SK-N-SH treated with all-trans-retinoic acid at 6 μM for 48 hours (cell line): ENCODE data around the gene ETS1.

ENCODE experiments used
- ATAC-seq: fragments of 200-7000 bp; cut with Tn5 transposase; 3 replicates; pipeline ENCODE4 v1.9.1; 2020; ENCODE audit warnings: mild to moderate bottlenecking, moderate library complexity
- ARNTL ChIP-seq: fragments of 450-650 bp; formaldehyde crosslinking; IDR thresholded peaks from 2 replicates; pipeline ENCODE4 v1.5.0; 2020; ENCODE audit warnings: low read depth, mild to moderate bottlenecking, moderate library complexity, borderline replicate concordance
- BACH2 ChIP-seq: fragments of 250-450 bp; sonication (Bioruptor Pico); IDR thresholded peaks from 2 replicates; pipeline ENCODE4 v1.9.0; 2021; ENCODE audit warnings: mild to moderate bottlenecking, borderline replicate concordance
- CSDC2 ChIP-seq: fragments of 250-450 bp; sonication (Bioruptor Pico); IDR thresholded peaks from 2 replicates; pipeline ENCODE4 v1.5.0; 2020; ENCODE audit warnings: mild to moderate bottlenecking, moderate library complexity
- ESRRG ChIP-seq: fragments of 250-450 bp; sonication (Bioruptor Pico); IDR thresholded peaks from 2 replicates; pipeline ENCODE4 v1.6.1; 2021; ENCODE audit warnings: mild to moderate bottlenecking
- GLIS3 ChIP-seq: fragments of 250-450 bp; sonication (Bioruptor Pico); IDR thresholded peaks from 2 replicates; pipeline ENCODE4 v1.5.0; 2020; ENCODE audit warnings: mild to moderate bottlenecking, moderate library complexity
- ISL1 ChIP-seq: fragments of 250-450 bp; sonication (Bioruptor Pico); IDR thresholded peaks from 2 replicates; pipeline ENCODE4 v2.1.2; 2022; ENCODE audit warnings: mild to moderate bottlenecking, moderate library complexity
- OSR1 ChIP-seq: fragments of 250-450 bp; sonication (Bioruptor Pico); IDR thresholded peaks from 2 replicates; pipeline ENCODE4 v1.8.0; 2022; ENCODE audit warnings: moderate library complexity, mild to moderate bottlenecking, inconsistent platforms
- PPARA ChIP-seq: fragments of 250-450 bp; sonication (Bioruptor Pico); IDR thresholded peaks from 2 replicates; pipeline ENCODE4 v1.5.0; 2020; ENCODE audit warnings: mild to moderate bottlenecking, borderline replicate concordance
- RARB ChIP-seq: fragments of 250-450 bp; sonication (Bioruptor Pico); IDR thresholded peaks from 2 replicates; pipeline ENCODE4 v1.8.0; 2021; ENCODE audit warnings: mild to moderate bottlenecking, moderate library complexity
- SNAI2 ChIP-seq: fragments of 250-450 bp; sonication (Bioruptor Pico); IDR thresholded peaks from 2 replicates; pipeline ENCODE4 v1.5.0; 2020; ENCODE audit warnings: mild to moderate bottlenecking, moderate library complexity
- TCF4 ChIP-seq: fragments of 250-450 bp; sonication (Bioruptor Pico); IDR thresholded peaks from 2 replicates; pipeline ENCODE4 v1.8.0; 2021; ENCODE audit warnings: mild to moderate bottlenecking, moderate library complexity, borderline replicate concordance
- TOX ChIP-seq: fragments of 250-450 bp; sonication (Bioruptor Pico); IDR thresholded peaks from 2 replicates; pipeline ENCODE4 v1.8.0; 2021; ENCODE audit warnings: mild to moderate bottlenecking, moderate library complexity, borderline replicate concordance
- ZC3H10 ChIP-seq: fragments of 250-450 bp; sonication (Bioruptor Pico); IDR thresholded peaks from 2 replicates; pipeline ENCODE4 v1.5.1; 2021; ENCODE audit warnings: mild to moderate bottlenecking, moderate library complexity
- ZFP3 ChIP-seq: fragments of 250-450 bp; sonication (Bioruptor Pico); IDR thresholded peaks from 2 replicates; pipeline ENCODE4 v1.5.0; 2020; ENCODE audit warnings: mild to moderate bottlenecking, moderate library complexity
- ZFP30 ChIP-seq: fragments of 450-650 bp; formaldehyde crosslinking; IDR thresholded peaks from 2 replicates; pipeline ENCODE4 v1.5.0; 2022; ENCODE audit warnings: mild to moderate bottlenecking, moderate library complexity
- ZNF565 ChIP-seq: fragments of 450-650 bp; formaldehyde crosslinking; conservative IDR thresholded peaks from 2 replicates; pipeline ENCODE4 v1.5.0; 2020; ENCODE audit warnings: low read depth, mild to moderate bottlenecking, moderate library complexity
- ZNF70 ChIP-seq: fragments of 450-650 bp; formaldehyde crosslinking; IDR thresholded peaks from 2 replicates; pipeline ENCODE4 v1.5.0; 2020; ENCODE audit warnings: mild to moderate bottlenecking, moderate library complexity
- ZNF8 ChIP-seq: fragments of 450-650 bp; formaldehyde crosslinking; IDR thresholded peaks from 2 replicates; pipeline ENCODE4 v1.5.0; 2020; ENCODE audit warnings: mild to moderate bottlenecking, moderate library complexity
- TF ChIP-seq, protein P1 (sequence below): fragments of 250-450 bp; sonication (Bioruptor Pico); IDR thresholded peaks from 2 replicates; pipeline ENCODE4 v1.5.0; 2020; ENCODE audit warnings: mild to moderate bottlenecking, moderate library complexity
- TF ChIP-seq, protein P2 (sequence below): fragments of 250-450 bp; sonication (Bioruptor Pico); IDR thresholded peaks from 2 replicates; pipeline ENCODE4 v1.5.1; 2020; ENCODE audit warnings: low read depth, mild to moderate bottlenecking, moderate library complexity
- TF ChIP-seq, protein P3 (sequence below): fragments of 250-450 bp; sonication (Bioruptor Pico); IDR thresholded peaks from 2 replicates; pipeline ENCODE4 v1.5.1; 2021; ENCODE audit warnings: mild to moderate bottlenecking, moderate library complexity
- TF ChIP-seq, protein P4 (sequence below): fragments of 250-450 bp; sonication (Bioruptor Pico); IDR thresholded peaks from 2 replicates; pipeline ENCODE4 v1.8.0; 2020; ENCODE audit warnings: mild to moderate bottlenecking, moderate library complexity, borderline replicate concordance
- TF ChIP-seq, protein P5 (sequence below): fragments of 250-450 bp; sonication (Bioruptor Pico); IDR thresholded peaks from 2 replicates; pipeline ENCODE4 v1.8.0; 2021; ENCODE audit warnings: low read depth, mild to moderate bottlenecking, moderate library complexity, borderline replicate concordance

The ETS1 gene

DNA sequence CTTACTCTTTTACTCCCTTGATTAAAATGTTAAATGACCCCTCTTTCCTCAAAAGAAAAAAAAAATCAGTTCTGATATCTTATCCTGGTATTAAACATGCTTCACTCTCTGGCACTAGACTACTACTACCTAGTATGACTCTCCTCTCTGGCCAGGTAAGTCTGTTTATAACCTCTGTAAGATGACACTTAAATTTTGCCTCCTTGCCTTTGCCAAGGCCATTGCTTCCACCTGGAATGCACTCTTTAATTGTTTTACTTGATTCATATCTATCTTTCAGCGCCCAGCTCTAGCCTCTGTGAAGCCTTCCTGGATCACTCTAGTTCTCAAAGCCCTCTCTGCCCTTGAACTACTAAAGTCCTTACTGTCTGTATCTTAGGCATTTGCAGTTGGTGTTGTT lies 170.4 kb downstream of the ETS1 start:
- TF ChIP-seq ARNTL (CRISPR knock-in tag) (no peak), ESRRG (CRISPR knock-in tag) (no peak), ISL1 (CRISPR knock-in tag) (no peak), OSR1 (CRISPR knock-in tag) (no peak), RARB (CRISPR knock-in tag) (no peak), ZC3H10 (no peak), CSDC2 (CRISPR knock-in tag) (no peak), PPARA (no peak), BACH2 (CRISPR knock-in tag) (no peak), ZFP3 (CRISPR knock-in tag) (no peak)
- TF ChIP-seq, protein P1, sequence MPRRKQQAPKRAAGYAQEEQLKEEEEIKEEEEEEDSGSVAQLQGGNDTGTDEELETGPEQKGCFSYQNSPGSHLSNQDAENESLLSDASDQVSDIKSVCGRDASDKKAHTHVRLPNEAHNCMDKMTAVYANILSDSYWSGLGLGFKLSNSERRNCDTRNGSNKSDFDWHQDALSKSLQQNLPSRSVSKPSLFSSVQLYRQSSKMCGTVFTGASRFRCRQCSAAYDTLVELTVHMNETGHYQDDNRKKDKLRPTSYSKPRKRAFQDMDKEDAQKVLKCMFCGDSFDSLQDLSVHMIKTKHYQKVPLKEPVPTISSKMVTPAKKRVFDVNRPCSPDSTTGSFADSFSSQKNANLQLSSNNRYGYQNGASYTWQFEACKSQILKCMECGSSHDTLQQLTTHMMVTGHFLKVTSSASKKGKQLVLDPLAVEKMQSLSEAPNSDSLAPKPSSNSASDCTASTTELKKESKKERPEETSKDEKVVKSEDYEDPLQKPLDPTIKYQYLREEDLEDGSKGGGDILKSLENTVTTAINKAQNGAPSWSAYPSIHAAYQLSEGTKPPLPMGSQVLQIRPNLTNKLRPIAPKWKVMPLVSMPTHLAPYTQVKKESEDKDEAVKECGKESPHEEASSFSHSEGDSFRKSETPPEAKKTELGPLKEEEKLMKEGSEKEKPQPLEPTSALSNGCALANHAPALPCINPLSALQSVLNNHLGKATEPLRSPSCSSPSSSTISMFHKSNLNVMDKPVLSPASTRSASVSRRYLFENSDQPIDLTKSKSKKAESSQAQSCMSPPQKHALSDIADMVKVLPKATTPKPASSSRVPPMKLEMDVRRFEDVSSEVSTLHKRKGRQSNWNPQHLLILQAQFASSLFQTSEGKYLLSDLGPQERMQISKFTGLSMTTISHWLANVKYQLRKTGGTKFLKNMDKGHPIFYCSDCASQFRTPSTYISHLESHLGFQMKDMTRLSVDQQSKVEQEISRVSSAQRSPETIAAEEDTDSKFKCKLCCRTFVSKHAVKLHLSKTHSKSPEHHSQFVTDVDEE (CRISPR knock-in tag), result no peak
- ATAC-seq, result no peak

DNA sequence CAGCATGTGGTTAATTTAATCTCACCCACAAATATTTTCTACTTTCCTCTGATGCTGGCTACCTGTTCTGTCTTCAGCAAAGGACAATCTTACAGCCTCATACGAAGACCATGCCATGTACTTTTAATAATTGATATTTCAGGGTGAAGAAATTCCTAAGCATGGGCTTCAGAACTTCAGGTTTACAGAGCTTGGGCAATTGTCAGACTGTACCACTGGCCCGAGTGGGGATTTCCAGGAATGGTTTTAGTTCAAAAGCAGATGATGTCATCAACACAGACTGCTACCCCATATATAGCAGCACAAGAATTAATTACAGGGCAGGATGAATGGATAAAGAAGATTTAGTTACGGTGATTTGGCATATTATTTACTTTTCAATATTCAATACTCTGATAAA lies 171.8 kb downstream of the ETS1 start:
- ATAC-seq, result no peak
- TF ChIP-seq, protein P2, sequence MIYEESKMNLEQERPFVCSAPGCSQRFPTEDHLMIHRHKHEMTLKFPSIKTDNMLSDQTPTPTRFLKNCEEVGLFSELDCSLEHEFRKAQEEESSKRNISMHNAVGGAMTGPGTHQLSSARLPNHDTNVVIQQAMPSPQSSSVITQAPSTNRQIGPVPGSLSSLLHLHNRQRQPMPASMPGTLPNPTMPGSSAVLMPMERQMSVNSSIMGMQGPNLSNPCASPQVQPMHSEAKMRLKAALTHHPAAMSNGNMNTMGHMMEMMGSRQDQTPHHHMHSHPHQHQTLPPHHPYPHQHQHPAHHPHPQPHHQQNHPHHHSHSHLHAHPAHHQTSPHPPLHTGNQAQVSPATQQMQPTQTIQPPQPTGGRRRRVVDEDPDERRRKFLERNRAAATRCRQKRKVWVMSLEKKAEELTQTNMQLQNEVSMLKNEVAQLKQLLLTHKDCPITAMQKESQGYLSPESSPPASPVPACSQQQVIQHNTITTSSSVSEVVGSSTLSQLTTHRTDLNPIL (CRISPR knock-in tag), result no peak
- TF ChIP-seq TCF4 (CRISPR knock-in tag), result no peak
- TF ChIP-seq, protein P3, sequence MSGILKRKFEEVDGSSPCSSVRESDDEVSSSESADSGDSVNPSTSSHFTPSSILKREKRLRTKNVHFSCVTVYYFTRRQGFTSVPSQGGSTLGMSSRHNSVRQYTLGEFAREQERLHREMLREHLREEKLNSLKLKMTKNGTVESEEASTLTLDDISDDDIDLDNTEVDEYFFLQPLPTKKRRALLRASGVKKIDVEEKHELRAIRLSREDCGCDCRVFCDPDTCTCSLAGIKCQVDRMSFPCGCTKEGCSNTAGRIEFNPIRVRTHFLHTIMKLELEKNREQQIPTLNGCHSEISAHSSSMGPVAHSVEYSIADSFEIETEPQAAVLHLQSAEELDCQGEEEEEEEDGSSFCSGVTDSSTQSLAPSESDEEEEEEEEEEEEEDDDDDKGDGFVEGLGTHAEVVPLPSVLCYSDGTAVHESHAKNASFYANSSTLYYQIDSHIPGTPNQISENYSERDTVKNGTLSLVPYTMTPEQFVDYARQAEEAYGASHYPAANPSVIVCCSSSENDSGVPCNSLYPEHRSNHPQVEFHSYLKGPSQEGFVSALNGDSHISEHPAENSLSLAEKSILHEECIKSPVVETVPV (CRISPR knock-in tag), result no peak
- no peak for TF ChIP-seq ZNF70 (CRISPR knock-in tag)
- TF ChIP-seq GLIS3 (CRISPR knock-in tag), result no peak
- no peak for TF ChIP-seq ESRRG (CRISPR knock-in tag)
- no peak for TF ChIP-seq ISL1 (CRISPR knock-in tag)
- TF ChIP-seq SNAI2, result no peak
- TF ChIP-seq BACH2 (CRISPR knock-in tag), result no peak
- no peak for TF ChIP-seq OSR1 (CRISPR knock-in tag)
- TF ChIP-seq, protein P4, sequence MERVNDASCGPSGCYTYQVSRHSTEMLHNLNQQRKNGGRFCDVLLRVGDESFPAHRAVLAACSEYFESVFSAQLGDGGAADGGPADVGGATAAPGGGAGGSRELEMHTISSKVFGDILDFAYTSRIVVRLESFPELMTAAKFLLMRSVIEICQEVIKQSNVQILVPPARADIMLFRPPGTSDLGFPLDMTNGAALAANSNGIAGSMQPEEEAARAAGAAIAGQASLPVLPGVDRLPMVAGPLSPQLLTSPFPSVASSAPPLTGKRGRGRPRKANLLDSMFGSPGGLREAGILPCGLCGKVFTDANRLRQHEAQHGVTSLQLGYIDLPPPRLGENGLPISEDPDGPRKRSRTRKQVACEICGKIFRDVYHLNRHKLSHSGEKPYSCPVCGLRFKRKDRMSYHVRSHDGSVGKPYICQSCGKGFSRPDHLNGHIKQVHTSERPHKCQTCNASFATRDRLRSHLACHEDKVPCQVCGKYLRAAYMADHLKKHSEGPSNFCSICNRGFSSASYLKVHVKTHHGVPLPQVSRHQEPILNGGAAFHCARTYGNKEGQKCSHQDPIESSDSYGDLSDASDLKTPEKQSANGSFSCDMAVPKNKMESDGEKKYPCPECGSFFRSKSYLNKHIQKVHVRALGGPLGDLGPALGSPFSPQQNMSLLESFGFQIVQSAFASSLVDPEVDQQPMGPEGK (CRISPR knock-in tag), result no peak
- TF ChIP-seq TOX (CRISPR knock-in tag), result no peak
- TF ChIP-seq ARNTL (CRISPR knock-in tag), result no peak

DNA sequence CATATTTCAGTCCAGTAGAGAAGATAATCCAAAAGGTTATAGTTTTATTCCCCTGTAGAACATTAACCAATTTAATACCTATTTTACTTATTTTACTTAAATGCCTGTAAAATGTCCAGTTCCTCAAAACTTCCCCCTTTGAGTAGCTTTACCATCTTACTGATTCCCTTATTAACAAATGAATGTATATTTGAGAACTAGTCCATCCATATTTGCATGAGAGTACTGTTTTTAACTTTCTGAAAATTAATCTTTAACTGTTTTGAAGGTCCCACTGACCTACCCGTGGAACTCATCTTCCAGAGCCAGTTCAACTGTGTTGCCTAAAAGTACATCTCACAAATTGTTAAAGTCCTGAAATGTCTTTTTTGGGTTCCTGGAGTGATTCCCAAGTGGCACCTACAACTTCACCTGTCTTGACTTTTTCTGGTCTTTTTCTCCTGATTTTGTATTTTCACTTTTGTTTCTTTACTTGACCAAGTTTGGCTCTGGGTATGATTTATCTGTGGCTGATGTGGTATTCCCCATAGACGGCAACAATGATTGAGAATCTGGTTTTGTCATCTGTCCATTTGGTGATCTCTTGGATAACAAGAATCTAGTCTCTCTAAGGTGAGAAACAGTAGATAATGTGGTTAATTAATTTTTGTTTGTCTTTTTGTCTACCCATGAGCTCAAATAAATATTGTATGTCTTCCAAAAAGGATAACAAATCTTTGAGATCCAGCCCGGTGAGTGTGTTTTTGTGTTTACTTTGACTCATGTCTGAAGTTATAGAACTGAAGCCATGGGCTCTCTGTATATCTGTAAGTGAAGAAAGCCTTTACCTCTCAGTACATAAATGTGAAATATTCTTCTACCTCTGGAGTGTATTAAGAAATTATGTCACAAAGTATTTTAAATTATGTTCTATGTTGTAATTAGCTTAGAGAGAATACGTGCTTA lies 174.2 kb downstream of the ETS1 start:
- no peak for ATAC-seq
- TF ChIP-seq CSDC2 (CRISPR knock-in tag), result no peak
- no peak for TF ChIP-seq ZC3H10
- no peak for TF ChIP-seq ZNF8 (CRISPR knock-in tag)
- TF ChIP-seq BACH2 (CRISPR knock-in tag), result no peak
- no peak for TF ChIP-seq TCF4 (CRISPR knock-in tag)
- TF ChIP-seq TOX (CRISPR knock-in tag), result no peak
- no peak for TF ChIP-seq ZNF70 (CRISPR knock-in tag)
- no peak for TF ChIP-seq ZFP30 (CRISPR knock-in tag)
- no peak for TF ChIP-seq ARNTL (CRISPR knock-in tag)
- no peak for TF ChIP-seq ZNF565 (CRISPR knock-in tag)
- no peak for TF ChIP-seq ISL1 (CRISPR knock-in tag)
- TF ChIP-seq, protein P2 (CRISPR knock-in tag), result no peak
- TF ChIP-seq, protein P5, sequence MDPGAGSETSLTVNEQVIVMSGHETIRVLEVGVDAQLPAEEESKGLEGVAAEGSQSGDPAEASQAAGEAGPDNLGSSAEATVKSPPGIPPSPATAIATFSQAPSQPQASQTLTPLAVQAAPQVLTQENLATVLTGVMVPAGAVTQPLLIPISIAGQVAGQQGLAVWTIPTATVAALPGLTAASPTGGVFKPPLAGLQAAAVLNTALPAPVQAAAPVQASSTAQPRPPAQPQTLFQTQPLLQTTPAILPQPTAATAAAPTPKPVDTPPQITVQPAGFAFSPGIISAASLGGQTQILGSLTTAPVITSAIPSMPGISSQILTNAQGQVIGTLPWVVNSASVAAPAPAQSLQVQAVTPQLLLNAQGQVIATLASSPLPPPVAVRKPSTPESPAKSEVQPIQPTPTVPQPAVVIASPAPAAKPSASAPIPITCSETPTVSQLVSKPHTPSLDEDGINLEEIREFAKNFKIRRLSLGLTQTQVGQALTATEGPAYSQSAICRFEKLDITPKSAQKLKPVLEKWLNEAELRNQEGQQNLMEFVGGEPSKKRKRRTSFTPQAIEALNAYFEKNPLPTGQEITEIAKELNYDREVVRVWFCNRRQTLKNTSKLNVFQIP (CRISPR knock-in tag), result no peak
- no peak for TF ChIP-seq PPARA
